ENCODE data around the gene CATSPER3.

CATSPER3 gene

GRCh38 chr5:135041726-135042125 is 74.0 kb downstream of the CATSPER3 start:
- no peak for DNase-seq (ENCODE audit: low read depth)

GRCh38 chr5:135042595-135042994 is 74.9 kb downstream of the CATSPER3 start:
- DNase-seq (ENCODE audit: low read depth): no peak

- no peak for DNase-seq (ENCODE audit: low read depth)
These were observed 77.8 kb downstream of the CATSPER3 start for GRCh38 chr5:135045488-135045887.

GRCh38 chr5:135046661-135047346 is 79.1 kb downstream of the CATSPER3 start:
- no peak for DNase-seq (ENCODE audit: low read depth)

- DNase-seq (ENCODE audit: low read depth): no peak
These were observed 79.6 kb downstream of the CATSPER3 start for GRCh38 chr5:135047347-135047695.

- DNase-seq (ENCODE audit: low read depth): no peak
These were observed 80.6 kb downstream of the CATSPER3 start for GRCh38 chr5:135048286-135048685.

GRCh38 chr5:135048930-135049329 is 81.2 kb downstream of the CATSPER3 start:
- no peak for DNase-seq (ENCODE audit: low read depth)

GRCh38 chr5:135050244-135050767 is 82.6 kb downstream of the CATSPER3 start:
- no peak for DNase-seq (ENCODE audit: low read depth)

- DNase-seq (ENCODE audit: low read depth): no peak
These were observed 83.7 kb downstream of the CATSPER3 start for GRCh38 chr5:135051399-135051798.

- no peak for DNase-seq (ENCODE audit: low read depth)
These were observed 84.2 kb downstream of the CATSPER3 start for GRCh38 chr5:135051872-135052271.

- DNase-seq (ENCODE audit: low read depth): no peak
These were observed 84.9 kb downstream of the CATSPER3 start for GRCh38 chr5:135052511-135053145.

- DNase-seq (ENCODE audit: low read depth): no peak
These were observed 85.6 kb downstream of the CATSPER3 start for GRCh38 chr5:135053278-135053677.

- DNase-seq (ENCODE audit: low read depth): no peak
These were observed 86.3 kb downstream of the CATSPER3 start for GRCh38 chr5:135053989-135054388.

GRCh38 chr5:135054546-135054945 is 86.8 kb downstream of the CATSPER3 start:
- DNase-seq (ENCODE audit: low read depth): no peak

GRCh38 chr5:135055396-135055795 is 87.7 kb downstream of the CATSPER3 start:
- no peak for DNase-seq (ENCODE audit: low read depth)

- no peak for DNase-seq (ENCODE audit: low read depth)
These were observed 88.8 kb downstream of the CATSPER3 start for GRCh38 chr5:135056316-135057030.

- no peak for DNase-seq (ENCODE audit: low read depth)
These were observed 89.5 kb downstream of the CATSPER3 start for GRCh38 chr5:135057233-135057632.

- DNase-seq (ENCODE audit: low read depth): no peak
These were observed 90.6 kb downstream of the CATSPER3 start for GRCh38 chr5:135058331-135058732.

GRCh38 chr5:135059000-135059923 is 91.6 kb downstream of the CATSPER3 start:
- no peak for DNase-seq (ENCODE audit: low read depth)

- DNase-seq (ENCODE audit: low read depth): no peak
These were observed 92.3 kb downstream of the CATSPER3 start for GRCh38 chr5:135060021-135060420.

GRCh38 chr5:135061001-135061400 is 93.3 kb downstream of the CATSPER3 start:
- no peak for DNase-seq (ENCODE audit: low read depth)

All from iris pigment epithelial cell (primary cell).